ENCODE measurements around the gene CCL18.
"Not testable (repeated sequence)": the region's sequence is repeated elsewhere in the genome, so short reads cannot be mapped to it uniquely, and the experiment has no call there.

Gene CCL18

GRCh38 chr17:36104701-36105181 lies 40.7 kb downstream of the CCL18 start:
- DNase-seq: peak; percentile 43 to 69

GRCh38 chr17:36105781-36106492 lies 41.9 kb downstream of the CCL18 start:
- DNase-seq: peak; percentile 54 to 71

GRCh38 chr17:36106493-36106835 lies 42.4 kb downstream of the CCL18 start:
- no peak for DNase-seq

- no peak for DNase-seq
These were observed 43.6 kb downstream of the CCL18 start for GRCh38 chr17:36107660-36108059.

DNA sequence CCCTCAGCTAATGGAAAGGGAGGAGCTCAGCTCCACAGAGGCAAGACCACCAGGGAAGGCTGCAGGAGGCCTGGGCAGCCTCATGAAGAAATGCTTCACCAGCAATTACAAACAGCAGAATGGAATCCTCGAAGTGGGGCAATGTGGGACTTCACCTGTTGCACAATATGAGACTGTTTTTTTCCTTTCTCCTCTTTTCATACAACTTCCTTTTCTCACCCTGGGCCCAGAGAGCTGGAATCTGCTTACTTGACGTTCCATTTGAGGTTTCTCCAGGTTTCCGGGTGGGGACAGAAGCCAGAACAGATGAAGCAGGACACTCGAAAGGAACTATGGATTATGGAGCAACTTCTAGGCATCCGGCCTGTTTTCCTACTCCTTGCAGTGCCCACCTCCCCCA lies 44.2 kb downstream of the CCL18 start:
- DNase-seq: peak; percentile 54 to 55

- DNase-seq: no peak
These were observed 47.0 kb downstream of the CCL18 start for GRCh38 chr17:36111068-36111490.

GRCh38 chr17:36112572-36112971 lies 48.5 kb downstream of the CCL18 start:
- no peak for DNase-seq

DNA sequence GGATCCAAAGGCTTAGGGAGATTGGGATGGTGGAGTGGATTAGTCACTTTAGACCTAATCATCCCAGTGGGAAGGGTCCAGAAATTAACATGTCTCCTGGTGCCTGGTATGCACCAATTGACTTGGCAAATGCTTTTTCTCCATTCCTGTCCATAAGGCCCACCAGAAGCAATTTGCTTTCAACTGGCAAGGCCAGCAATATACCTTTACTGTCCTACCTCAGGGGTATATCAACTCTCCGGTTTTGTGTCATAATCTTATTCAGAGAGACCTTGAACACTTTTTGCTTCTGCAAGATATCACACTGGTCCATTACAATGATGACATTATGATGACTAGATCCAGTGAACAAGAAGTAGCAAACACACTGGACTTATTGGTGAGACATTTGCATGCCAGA lies 49.1 kb downstream of the CCL18 start:
- not testable (repeated sequence) for DNase-seq

- DNase-seq: not testable (repeated sequence)
These were observed 51.0 kb downstream of the CCL18 start for GRCh38 chr17:36114971-36115648.

DNA sequence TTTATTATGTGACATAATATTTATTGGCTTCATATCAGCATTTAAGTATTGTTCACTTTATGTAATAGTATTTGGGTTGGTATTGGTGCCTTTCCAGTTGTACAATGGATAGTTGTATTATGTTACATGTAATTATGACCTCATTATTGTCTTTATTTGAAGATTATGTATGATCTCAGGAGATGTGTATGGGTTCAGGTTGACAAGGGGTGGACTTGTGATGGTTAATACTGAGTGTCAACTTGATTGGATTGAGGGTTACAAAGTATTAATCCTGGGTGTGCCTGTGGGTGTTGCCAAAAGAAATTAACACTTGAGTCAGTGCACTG lies 51.5 kb downstream of the CCL18 start:
- not testable (repeated sequence) for DNase-seq

GRCh38 chr17:36117505-36118382 lies 53.7 kb downstream of the CCL18 start:
- DNase-seq: no peak

DNA sequence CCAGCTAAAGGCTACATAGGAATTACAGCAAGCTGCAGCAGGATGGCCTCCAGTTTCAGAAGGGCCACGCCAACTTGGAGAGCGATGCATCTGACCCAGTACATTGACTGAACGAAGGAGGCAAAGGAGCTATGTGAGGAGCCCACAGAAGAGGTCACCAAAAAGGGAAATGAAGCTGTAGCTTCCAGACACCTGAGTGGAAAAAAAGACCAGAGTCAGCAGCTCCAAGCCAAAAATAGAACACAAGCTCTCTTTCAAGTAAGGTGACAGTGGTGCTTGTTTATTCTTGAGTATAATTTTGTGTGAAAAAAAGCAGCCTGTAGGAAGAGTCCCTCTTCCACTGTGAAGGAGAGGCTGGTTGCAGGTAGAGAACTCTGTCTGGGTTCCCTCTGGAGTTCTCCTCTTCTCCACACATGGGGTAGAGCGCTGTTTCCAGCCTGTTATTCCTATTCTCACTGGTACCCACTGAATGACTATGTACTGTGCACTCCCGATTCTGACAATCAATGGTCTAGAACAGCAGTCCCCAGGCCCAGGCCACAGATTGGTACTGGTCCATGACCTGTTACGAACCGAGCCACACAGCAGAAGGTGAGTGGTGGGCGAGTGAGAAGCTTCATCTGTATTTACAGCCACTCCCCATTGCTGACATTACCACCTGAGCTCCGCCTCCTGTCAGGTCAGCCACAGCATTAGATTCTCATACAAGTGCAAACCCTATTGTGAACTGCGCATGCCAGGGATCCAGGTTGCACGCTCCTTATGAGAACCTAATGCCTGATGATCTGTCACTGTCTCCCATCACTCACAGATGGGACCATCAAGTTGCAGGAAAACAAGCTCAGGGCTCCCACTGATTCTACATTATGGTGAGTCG lies 54.6 kb downstream of the CCL18 start:
- no peak for DNase-seq

- no peak for DNase-seq
These were observed 56.1 kb downstream of the CCL18 start for GRCh38 chr17:36120221-36120620.

DNA sequence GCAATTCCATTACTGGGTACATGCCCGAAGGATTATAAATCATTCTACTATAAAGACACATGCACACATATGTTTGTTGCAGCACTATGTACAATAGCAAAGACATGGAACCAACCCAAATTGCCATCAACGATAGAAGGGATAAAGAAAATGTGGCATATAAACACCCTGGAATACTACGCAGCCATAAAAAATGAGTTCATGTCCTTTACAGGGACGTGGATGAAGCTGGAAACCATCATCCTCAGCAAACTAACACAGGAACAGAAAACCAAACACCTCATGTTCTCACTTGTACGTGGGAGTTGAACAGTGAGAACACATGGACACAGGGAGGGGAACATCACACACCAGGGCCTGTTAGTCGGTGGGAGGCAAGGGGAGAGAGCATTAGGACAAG lies 57.0 kb downstream of the CCL18 start:
- not testable (repeated sequence) for DNase-seq
